ENCODE measurements around the gene MYO15B. TPM values are rescaled to one million over a fixed set of nuclear protein-coding genes. Genes with fewer than 3 reads are reported as not detected.

MYO15B gene
- total and polyA plus RNA-seq, 2 donors (not counting 1 experiment from before 2014, with no cell fraction given), result 452 to 1,019 TPM

DNA sequence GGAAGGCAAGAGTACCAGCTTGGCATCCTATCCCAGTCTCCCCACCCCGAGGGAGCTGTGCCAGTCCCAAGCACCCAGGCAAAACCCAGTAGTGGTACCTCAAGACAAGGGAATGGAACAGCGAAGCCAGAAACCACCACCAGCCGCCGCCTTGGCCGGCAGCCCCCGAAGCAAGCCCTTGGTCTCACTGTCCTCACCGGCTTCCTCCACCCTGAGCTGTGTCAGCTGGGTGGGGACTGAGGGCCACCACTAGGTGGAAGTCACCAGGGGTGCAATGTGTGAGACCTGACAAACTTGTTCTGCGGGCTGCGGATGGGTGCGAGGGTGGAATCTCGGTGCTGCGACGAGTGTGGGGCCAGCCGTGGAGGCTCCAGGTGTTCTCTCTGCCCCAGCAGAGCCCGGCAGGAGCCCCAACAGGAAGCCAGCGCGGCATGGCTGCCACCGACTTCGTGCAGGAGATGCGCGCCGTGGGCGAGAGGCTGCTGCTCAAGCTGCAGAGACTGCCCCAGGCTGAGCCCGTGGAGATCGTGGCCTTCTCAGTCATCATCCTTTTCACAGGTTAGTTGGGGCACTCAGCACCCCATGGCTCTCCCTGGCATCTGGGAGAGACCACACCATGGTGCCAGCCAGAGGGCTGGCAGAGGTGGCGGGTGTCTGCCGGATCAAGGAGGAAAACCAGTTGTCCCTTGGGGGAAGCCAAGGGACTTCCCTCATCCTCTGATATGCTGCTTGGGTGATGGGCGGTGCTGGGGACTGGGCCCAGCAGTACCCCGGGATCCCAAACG, 52.4 kb downstream of the MYO15B start:
- Histone ChIP-seq H3K9ac (ENCODE audit: low read length) (no peak overlapping the region), H3K4me2 (replicated peaks; ENCODE audit: low read depth, low read length, poor library complexity, severe bottlenecking) (no peak overlapping the region), H4K20me1 (ENCODE audit: control insufficient read depth, insufficient read depth, low read length, poor library complexity, severe bottlenecking) (no peaks in the 10 kb centered on the region), H3K27ac (ENCODE audit: low read length in 2 of 2) (no peak overlapping the region), H3K4me1 (ENCODE audit: control insufficient read depth in 2 of 2, insufficient read depth in 2 of 2, low read length in 2 of 2) (no peaks in the 10 kb centered on the region), H3K27me3 (replicated peaks in 1 of 4; ENCODE audit: control extremely low read depth in 1 of 4, control insufficient read depth in 3 of 4, insufficient read depth in 4 of 4, low read length in 3 of 4) (no peaks in the 10 kb centered on the region), H2AFZ (ENCODE audit: insufficient read depth, low read depth, low read length, poor library complexity, severe bottlenecking) (no peak overlapping the region), H3K79me2 (ENCODE audit: control insufficient read depth, insufficient read depth, low read length) (no peaks in the 10 kb centered on the region), H3K4me3 (ENCODE audit: control extremely low read depth in 1 of 5, extremely low read depth in 1 of 5, insufficient read depth in 1 of 5, low read depth in 2 of 5, low read length in 4 of 5) (no peak overlapping the region), H3K36me3 (replicated peaks in 1 of 2; ENCODE audit: control extremely low read depth in 1 of 2, control insufficient read depth in 1 of 2, extremely low read depth in 1 of 2, insufficient read depth in 2 of 2, low read length in 1 of 2) (peaks cover 2 to 15% of the 10 kb centered on the region in 2 experiments), H3K9me3 (ENCODE audit: control extremely low read depth in 1 of 3, control insufficient read depth in 2 of 3, insufficient read depth in 1 of 3, low read length in 2 of 3) (no peaks in the 10 kb centered on the region)
- WGBS (ENCODE audit: insufficient coverage), result 94% methylated on average over 30 of the region's 30 CpGs
- intact Hi-C loops (cut with micrococcal nuclease), result no loop called here
- CTCF ChIA-PET, result interaction anchor here (0.6 to 19.7 kb wide), 2 partner anchors 21 to 108 kb away, joined by 3 to 389 read pairs; no protein-coding TSS in a partner anchor
- Mint-ChIP-seq H3K4me1 (no peaks in the 10 kb centered on the region), H3K27me3 (no peaks in the 10 kb centered on the region), H3K9me3 (ENCODE audit: insufficient read depth) (no peaks in the 10 kb centered on the region), H3K27ac (no peak overlapping the region), H3K4me3 (no peak overlapping the region)
- DNase-seq (no peak), ATAC-seq (ENCODE audit: low read depth) (no peak)
- POLR2A ChIA-PET, result no interaction called here
- no peak for TF ChIP-seq EZH2 (IDR thresholded peaks at IDR 0.05; ENCODE audit: borderline replicate concordance, insufficient read depth, low read depth, low read length, poor library complexity, severe bottlenecking)
- TF ChIP-seq, protein P1, sequence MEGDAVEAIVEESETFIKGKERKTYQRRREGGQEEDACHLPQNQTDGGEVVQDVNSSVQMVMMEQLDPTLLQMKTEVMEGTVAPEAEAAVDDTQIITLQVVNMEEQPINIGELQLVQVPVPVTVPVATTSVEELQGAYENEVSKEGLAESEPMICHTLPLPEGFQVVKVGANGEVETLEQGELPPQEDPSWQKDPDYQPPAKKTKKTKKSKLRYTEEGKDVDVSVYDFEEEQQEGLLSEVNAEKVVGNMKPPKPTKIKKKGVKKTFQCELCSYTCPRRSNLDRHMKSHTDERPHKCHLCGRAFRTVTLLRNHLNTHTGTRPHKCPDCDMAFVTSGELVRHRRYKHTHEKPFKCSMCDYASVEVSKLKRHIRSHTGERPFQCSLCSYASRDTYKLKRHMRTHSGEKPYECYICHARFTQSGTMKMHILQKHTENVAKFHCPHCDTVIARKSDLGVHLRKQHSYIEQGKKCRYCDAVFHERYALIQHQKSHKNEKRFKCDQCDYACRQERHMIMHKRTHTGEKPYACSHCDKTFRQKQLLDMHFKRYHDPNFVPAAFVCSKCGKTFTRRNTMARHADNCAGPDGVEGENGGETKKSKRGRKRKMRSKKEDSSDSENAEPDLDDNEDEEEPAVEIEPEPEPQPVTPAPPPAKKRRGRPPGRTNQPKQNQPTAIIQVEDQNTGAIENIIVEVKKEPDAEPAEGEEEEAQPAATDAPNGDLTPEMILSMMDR (IDR thresholded peaks at IDR 0.05), result no peak

DNA sequence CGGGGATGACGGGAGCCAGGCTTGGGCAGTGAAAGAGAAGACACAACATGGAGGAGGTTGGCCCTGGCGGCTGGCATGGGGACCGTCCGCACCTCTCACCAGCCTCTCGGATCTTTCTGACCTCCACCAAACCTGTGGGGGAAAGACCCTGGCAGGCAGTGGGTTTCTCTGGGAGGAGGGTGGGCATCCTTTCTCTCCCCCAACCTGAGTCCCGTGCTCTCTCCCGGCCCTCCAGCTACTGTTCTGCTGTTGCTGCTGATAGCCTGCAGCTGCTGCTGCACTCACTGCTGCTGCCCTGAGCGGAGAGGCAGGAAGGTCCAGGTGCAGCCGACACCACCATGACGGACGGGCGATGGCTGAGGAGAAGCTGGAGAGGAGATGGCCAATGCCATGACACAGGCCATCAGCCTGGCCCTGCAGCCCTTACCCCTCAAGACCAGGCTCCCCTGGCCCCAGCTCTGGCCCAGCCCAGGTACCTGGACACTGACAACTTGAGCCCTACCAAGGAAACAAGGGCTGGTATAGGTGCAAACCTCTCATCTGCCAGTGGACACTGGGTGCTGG, 53.0 kb downstream of the MYO15B start:
- DNase-seq, result no peak
- Mint-ChIP-seq H3K27me3 (no peaks in the 10 kb centered on the region), H3K9me3 (ENCODE audit: insufficient read depth) (no peaks in the 10 kb centered on the region), H3K4me1 (peaks cover 2% of the 10 kb centered on the region), H3K4me3 (no peak overlapping the region), H3K27ac (no peak overlapping the region)
- no peak overlapping the region for H3K27ac ChIP-seq (ENCODE audit: low read length in 2 of 2)
- H3K4me1 ChIP-seq (ENCODE audit: control insufficient read depth in 2 of 2, insufficient read depth in 2 of 2, low read length in 2 of 2), result peaks cover 0 to 2% of the 10 kb centered on the region in 2 donors
- no peak overlapping the region for H3K9ac ChIP-seq (ENCODE audit: low read length)
- CTCF ChIA-PET, result interaction anchor here (0.9 to 19.7 kb wide), 3 partner anchors 9 to 107 kb away, joined by 3 to 389 read pairs (median 78); partner anchors contain the start of gene SMIM5
- intact Hi-C loops (cut with micrococcal nuclease), result no loop called here
- H3K4me2 ChIP-seq (replicated peaks; ENCODE audit: low read depth, low read length, poor library complexity, severe bottlenecking), result no peak overlapping the region
- no peaks in the 10 kb centered on the region for H3K27me3 ChIP-seq (replicated peaks in 1 of 4; ENCODE audit: control extremely low read depth in 1 of 4, control insufficient read depth in 3 of 4, insufficient read depth in 4 of 4, low read length in 3 of 4)
- H3K4me3 ChIP-seq (ENCODE audit: control extremely low read depth in 1 of 5, extremely low read depth in 1 of 5, insufficient read depth in 1 of 5, low read depth in 2 of 5, low read length in 4 of 5), result no peak overlapping the region
- ATAC-seq (ENCODE audit: low read depth), result no peak
- no peaks in the 10 kb centered on the region for H4K20me1 ChIP-seq (ENCODE audit: control insufficient read depth, insufficient read depth, low read length, poor library complexity, severe bottlenecking)
- no peak overlapping the region for H2AFZ ChIP-seq (ENCODE audit: insufficient read depth, low read depth, low read length, poor library complexity, severe bottlenecking)
- POLR2A ChIA-PET, result no interaction called here
- 99% methylated on average over 11 of the region's 13 CpGs for WGBS (ENCODE audit: insufficient coverage)
- H3K36me3 ChIP-seq (replicated peaks in 1 of 2; ENCODE audit: control extremely low read depth in 1 of 2, control insufficient read depth in 1 of 2, extremely low read depth in 1 of 2, insufficient read depth in 2 of 2, low read length in 1 of 2), result peaks cover 2 to 18% of the 10 kb centered on the region in 2 experiments
- no peaks in the 10 kb centered on the region for H3K79me2 ChIP-seq (ENCODE audit: control insufficient read depth, insufficient read depth, low read length)
- H3K9me3 ChIP-seq (ENCODE audit: control extremely low read depth in 1 of 3, control insufficient read depth in 2 of 3, insufficient read depth in 1 of 3, low read length in 2 of 3), result no peaks in the 10 kb centered on the region
- TF ChIP-seq, protein P1 (IDR thresholded peaks at IDR 0.05), result no peak
- no peak for TF ChIP-seq EZH2 (IDR thresholded peaks at IDR 0.05; ENCODE audit: borderline replicate concordance, insufficient read depth, low read depth, low read length, poor library complexity, severe bottlenecking)
